Stimulated activated naive CD4-positive, alpha-beta T cell (primary cell): ENCODE measurements around the gene BDKRB1.

Source experiments
- DNase-seq, 6 experiments: peaks; one replicate each; lab custom pipeline; 2025; lab: John Stamatoyannopoulos, UW

BDKRB1 gene

DNA sequence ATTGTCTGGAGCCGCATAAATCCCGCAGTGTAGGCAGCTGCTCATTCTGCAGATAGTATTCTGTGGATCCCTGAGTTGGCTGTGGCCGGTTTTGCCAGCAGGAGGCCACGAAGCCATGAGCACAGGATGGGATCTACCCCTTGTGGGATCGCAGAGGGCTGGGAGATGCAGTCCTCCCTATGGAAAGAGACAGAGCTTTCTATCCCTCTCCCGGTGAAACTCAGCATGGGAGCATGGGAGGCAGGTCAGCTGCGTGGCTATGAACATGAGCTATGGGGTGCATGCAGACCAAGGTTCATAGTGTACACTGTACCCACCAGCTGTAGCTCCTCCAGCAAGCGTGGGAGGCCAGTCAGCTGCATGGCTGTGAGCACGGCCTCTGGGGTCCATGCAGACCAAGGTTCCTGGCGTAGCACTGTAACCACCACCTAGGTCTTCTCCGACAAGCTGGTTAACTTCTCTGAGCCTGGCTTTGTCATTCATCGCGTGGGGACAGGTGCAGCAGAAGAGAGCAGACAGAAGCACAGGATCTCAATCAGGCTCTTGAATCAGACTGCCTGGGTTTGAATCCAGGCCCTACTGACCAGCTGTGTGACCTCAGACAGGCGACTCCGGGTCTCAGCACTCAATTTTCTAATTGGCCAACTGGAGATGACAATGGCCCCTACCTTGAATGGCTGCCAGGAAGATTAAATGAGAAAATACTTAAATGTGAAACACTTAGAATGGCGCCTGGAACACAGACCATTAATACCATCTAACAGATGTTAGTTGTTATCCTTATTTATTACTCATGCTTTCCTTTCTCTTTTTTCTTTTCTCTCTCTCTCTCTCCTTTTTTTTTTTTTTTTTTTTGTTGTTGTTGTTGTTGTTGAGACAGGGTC lies 6.0 kb downstream of the BDKRB1 start:
- no peak for DNase-seq

DNA sequence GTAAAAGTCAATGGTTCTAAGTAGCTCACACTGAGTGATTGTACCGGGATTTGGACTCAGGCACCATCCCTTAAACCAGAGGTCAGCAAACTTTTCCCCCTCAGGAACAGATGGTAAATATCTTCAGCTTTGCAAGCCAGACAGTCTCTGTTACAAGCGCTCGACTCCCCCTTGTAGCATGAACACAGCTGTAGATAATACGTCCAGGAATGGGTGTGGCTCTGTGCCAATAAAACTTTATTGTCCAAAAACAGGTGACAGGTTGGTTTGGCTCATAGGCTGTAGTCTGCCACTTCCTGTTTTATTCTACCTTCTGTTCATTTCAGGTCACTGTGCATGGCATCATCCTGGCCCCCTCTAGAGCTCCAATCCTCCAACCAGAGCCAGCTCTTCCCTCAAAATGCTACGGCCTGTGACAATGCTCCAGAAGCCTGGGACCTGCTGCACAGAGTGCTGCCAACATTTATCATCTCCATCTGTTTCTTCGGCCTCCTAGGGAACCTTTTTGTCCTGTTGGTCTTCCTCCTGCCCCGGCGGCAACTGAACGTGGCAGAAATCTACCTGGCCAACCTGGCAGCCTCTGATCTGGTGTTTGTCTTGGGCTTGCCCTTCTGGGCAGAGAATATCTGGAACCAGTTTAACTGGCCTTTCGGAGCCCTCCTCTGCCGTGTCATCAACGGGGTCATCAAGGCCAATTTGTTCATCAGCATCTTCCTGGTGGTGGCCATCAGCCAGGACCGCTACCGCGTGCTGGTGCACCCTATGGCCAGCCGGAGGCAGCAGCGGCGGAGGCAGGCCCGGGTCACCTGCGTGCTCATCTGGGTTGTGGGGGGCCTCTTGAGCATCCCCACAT lies 7.6 kb downstream of the BDKRB1 start:
- DNase-seq: no peak

DNA sequence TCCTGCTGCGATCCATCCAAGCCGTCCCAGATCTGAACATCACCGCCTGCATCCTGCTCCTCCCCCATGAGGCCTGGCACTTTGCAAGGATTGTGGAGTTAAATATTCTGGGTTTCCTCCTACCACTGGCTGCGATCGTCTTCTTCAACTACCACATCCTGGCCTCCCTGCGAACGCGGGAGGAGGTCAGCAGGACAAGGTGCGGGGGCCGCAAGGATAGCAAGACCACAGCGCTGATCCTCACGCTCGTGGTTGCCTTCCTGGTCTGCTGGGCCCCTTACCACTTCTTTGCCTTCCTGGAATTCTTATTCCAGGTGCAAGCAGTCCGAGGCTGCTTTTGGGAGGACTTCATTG lies 8.2 kb downstream of the BDKRB1 start:
- DNase-seq: no peak

DNA sequence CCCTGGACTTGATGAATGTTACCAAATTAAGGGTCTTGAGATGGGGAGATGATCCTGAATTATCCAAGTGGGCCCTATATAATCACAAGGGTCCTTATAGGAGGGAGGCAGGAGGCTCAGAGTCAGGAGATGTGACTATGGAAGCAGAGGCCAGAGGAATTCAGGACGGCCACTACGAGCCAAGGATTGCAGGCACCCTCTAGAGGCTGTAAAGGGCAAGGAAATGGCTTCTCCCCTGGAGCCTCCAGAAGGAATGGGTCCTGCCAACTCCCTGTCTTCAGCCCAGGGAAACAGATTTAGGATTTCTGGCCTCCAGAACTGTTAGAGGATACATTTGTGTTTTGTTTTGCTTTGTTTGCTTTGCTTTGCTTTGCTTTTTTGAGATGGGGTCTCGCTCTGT lies 8.8 kb downstream of the BDKRB1 start:
- DNase-seq: no peak

DNA sequence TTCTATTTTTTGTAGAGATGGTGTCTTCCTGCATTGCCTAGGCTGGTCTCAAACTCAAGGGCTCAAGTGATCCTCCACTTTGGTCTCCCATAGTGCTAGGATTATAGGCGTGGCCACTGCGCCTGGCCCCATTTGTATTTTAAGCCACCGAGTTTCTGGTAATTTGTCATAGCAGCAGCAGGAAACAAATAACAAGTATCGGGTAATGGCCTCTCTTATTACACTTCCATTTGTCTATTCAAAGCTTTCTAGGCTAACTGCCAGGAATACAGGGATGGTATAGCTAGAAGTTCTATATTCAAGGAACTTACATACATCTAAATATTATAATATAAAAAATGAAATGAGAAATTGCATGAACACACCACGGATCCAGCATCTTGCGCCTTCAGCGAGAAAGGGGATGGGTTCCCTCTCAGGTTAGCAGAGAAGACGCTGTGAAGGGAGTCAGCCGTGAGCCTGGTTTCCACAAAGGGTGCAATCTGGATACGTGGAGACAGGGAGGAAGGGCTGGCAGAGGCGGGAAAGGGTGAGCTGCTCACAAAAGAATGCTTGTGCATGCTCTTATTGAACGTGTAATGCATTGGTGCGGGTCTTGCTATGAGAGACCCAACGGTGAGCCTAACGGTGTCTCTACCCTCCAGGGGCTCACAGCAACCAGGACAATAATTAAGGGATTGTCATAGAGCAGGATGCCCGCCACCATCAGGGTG lies 9.5 kb downstream of the BDKRB1 start:
- DNase-seq: no peak

DNA sequence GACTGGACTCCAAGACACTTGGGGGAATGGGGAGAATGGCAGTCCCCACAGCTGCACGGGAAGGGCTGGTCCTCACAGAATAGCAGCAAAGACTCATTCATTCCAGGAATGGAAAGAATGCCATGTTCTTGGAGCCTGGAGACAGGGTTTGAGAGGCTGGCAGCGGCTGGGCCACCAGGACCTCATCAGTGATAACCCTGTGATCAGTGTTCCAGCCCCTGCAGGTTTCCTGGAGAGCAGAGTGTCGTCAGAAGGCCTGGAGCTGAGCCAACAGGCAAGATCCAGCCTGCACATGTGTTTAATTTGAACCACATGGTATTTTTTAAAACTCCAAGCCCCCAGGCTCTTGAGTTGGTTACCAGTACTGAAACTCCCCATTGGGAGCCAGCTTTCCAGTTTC lies 11.3 kb downstream of the BDKRB1 start:
- no peak for DNase-seq

DNA sequence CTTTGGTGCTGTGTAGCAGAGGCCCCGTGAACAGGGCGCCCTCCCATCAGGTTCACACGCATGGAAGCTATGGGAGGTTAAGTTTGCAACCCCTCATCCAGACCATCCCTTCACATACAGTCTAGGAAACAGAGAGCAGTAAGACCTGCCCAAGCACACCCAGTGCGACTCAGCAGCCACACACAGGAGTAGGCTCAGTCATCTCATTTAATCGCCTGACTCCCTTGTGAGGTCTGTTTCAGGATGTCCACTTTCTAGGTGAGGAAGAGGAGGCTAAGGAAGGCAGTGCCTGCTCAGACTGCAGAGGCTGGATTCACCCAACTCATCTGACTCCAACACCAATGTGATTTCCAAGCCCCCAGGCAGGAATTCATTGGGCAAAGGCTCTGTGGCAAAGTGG lies 11.9 kb downstream of the BDKRB1 start:
- DNase-seq: no peak

DNA sequence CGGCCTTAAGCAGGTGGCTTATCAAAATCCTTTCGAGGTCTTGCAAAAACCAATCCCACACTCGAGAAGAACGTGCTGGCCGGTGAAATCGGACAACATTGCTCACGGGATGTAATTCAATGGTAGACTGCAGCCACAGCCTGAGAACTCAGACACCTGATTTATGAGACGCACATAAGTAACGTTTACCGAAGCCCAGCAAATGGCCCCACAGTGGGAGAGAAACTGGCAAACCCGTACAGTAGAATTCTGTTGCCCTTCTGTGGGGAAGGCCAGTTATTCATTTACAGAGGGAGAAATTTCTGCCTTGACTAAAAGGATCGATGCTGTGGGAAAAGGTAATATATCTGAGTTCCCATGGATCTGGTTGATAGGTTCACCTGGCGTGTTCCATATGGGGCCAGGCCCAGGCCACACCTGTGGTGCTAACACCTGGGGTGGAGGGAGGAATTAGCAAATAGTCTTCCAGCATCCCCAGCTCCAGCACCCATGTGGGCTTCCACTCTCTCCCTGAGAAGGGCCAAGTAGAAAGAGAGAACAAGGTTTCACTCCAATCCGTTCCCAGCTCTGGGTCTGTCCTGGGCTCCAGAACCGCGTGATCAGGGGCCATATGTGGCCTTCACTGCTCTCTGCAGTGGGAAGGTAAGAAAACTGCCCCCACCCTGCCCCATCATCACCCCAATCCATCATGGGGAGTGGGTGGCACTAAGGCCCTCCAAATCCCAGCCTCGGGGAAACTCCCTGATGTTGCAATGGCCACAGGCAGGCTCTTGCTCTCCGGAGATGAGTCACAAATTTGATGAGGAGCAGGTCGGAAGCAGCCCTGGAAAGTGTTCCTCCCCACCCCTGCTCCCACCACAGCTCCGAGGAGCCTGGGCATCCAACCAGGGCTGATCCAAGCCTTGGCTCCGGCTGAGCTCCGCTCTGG lies 12.7 kb downstream of the BDKRB1 start:
- no peak for DNase-seq

DNA sequence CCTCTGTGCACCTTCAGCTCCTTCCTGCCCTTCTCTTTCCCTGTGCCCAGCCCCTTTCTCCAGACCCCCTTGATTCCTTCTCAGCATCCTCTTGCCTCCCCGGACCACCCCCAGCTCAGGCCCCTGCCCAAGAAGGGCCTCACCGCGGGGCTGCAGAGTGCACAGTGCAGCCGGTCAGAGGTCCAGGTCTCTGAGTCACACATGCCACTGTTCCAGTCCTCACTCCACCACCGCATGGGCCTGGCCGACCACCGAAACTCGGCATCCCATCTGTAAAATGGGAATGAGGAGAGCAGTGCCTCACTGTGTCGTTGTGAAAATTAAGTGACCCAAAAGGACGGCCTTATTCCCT lies 13.3 kb downstream of the BDKRB1 start:
- no peak for DNase-seq

DNA sequence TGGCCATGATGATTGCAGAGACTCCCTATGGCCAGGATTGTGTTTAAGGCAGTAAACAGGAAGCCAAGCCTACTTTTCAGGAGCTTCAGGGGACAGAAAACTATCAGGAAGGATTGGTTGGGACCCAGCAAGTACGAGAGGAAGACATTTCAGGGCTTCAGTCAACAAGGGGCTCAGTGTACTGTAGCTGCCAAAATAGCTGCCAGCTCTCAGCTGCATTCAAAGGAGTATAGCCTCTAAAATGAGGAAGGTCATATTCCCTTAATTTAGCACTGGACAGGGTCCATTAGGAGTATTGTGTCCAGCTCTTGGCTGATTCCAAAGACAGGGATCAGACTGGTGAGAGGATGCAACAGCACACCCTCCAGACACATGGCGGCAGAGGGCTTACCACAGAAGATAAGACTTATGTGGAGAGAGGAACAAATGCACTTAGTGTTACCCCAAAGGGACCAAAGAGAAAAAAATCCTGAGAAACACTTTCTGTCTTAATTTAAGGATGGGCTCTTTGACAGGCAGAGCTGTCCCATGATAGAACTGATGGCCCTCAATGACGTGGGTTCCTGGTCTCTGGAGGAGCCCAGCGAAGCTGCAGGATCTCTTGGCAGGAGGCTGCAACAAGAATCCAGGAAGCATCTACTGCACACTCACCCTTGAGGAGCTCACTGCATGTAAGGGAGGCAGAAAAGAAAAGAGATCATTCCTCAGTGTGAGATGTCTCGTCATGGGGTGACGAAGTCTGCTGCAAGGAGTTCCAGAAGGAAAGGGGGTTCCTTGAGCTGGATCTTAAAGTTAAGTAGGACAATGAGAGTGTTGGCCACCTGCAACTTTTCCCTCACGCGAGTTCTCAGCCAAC lies 14.8 kb downstream of the BDKRB1 start:
- DNase-seq: no peak

DNA sequence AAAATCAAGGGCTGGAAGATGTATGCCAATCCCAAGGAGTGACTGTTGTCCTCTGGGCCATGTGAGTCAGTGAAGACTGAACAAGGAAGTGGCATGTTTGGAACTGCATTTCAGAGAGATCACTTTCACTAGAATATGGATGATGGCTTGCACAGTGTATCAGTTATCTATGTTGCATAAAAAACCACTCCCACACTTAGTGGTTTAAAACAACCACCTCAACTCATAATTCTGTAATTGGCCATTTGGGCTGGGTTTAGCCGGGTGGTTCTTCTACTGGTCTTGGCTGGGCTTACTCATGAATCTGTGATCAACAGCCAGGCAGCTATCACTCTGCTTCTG lies 15.4 kb downstream of the BDKRB1 start:
- DNase-seq: no peak

DNA sequence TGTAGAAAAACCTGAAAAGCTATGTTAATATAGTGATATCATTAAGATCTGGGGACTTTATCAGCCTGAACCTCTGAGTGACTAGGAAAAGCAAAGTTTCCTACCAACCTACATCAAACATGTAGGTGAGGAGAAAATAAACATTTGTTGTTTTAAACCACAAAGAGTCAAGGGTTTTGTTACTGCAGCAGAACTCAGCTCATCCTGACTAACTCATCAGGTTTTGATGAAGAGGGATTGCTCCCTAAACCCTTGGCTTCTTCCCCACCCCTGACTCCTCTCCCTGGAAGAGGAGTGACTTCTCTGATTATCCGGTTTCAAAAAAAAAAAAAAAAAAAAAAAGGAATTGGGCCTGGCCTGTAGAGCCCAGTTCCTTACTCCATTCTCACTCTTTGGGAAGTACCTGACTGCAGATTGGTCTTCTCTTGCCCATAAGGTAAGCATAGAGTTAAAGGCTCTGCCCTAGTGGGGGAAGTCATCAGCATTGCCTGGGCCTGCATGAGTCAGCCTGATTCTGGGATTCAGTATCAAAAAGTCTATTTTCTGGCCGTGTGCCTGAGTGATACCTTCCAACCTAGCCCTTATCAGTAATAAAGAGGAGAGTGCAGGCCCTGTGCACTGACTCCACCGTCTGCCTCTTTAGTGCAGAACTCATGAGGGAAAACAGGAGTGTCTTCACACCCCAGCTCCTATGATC lies 16.9 kb downstream of the BDKRB1 start:
- no peak for DNase-seq

DNA sequence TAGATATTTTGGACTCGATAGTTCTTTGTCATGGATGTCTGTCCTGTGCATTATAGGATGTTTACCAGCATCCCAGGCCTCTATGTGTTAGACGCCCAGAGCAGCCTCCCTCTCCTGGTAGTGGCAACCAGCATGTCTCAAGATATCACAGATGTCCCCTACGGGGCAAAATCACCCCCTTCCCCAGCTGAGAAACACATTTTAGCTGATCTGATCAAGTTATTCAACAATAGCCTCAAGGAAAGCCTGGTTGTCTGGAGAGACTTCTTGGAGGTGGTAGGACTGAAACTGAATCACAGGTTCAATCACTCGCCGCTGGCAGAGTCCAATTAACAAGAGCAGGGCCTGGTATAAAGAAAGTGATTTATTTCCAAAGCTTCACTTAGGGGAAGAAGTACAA lies 17.6 kb downstream of the BDKRB1 start:
- DNase-seq: no peak

DNA sequence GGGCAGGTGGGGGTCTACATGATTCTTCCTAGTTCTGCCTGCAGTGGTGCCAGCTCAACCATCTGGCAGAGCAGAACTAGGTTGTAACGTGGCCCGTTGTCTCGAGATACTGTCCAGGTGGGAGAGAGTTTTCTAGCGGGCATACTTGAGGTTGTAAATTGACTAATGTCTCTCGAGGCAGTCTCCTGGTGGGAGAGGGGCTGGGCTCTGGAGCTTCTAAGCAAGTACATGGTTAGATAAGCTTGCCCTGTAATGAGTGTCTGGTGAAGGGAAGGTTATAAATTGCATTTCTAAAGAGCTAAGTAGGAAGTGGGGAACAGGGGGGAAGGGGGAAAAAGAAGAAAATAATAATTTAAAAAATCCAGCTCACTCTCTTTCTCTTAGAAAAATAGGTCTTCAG lies 18.1 kb downstream of the BDKRB1 start:
- no peak for DNase-seq

DNA sequence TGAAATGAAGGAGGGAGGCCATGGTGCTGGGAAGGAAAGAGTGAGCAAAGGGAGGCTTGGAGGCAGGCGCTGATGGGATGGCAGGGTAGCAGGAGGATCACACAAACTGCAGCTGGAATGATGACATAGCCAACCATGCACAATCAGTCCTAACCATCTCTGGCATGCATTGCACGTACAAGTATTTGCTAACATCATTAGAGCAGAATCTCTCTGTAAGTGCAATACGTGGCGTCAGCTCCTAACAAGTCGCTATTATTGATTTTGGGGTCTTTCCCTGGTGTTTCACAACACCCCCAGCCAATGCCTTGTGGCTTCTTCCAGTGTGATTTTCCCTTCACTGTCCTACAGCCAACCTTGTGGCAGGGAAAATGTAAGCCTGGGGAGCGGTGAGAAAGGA lies 18.5 kb downstream of the BDKRB1 start:
- DNase-seq: no peak

DNA sequence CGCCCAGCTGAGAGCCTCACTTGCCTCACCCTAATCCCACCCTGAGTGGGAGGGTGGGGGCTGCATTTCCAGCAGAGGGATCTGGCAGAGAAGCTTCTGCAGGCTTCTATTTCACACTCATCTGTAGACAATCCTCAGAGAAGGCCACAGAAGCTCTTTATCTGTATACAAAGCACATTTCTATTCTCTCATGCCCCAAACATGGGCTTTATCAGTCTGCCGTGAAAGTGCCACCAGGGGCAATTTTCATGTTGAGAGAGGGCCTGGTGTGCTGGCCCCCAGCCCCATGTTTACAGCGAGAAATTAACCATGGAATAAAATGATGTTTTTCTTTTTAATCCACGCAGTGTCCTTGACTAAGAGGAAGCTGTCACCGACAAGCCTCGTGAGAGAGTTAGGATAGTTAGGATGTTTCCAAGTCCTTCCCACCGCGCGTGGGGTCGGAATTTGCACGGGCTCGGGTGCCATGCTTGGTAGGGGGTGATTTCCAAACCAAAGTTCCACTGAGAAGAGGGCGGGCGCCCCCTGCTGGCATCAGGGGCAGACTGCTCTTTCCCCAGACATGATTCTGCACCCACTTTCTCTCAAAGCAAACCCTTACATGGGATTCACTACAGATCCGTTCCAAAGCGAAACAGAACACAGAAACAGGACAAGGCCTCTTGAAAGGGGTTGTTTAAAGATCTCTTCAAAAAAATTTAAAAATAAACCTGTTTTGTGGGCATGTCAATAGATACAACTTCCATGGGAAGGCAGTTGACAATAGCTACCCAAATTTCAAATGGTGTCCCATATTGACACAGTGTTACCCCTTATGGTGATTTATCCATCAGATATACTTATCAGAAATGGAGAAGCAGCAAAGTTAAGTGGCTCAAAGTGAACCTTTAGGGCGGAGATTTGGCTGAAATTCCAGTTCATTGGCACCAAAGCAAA lies 19.4 kb downstream of the BDKRB1 start:
- DNase-seq: peak; percentile 38 to 78 (median 68)

DNA sequence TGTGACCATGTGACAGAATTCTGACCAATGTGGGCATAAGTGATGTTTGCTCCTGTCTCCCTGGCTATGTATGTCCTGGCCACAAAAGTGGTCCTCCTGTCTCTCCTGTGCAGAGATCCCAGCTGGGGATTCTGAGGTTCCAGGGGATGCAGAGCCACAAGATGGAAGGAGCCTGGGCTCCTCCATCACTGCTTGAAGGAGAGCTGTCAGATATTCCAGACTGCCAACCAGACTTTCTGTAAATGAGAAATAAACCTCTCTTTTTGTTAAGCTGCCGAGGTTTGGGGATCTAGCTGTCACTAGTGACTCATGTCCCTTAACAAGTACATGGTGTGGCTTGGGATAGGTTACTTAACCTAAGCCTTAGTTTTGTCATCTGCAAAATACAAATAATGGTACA lies 21.9 kb downstream of the BDKRB1 start:
- DNase-seq: no peak

DNA sequence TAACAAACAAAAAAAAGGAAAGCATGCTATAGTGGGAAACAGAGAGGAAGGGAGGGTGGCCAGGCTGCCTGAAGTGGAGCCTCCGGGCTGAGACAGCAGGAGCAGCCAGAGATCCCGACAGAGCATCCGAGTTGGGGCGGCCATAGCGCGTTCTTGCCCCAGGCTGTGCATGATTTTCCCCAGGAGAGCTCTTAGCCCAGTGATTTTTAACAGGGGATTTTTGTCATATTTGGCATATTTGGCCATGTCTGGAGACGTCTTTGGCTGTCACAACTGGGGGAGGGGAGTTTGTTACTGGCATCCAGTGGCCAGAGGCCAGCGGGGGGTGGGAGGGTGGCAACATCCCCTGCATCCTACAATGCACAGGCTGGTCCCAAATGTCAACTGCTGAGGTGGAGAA lies 23.6 kb downstream of the BDKRB1 start:
- DNase-seq: no peak

DNA sequence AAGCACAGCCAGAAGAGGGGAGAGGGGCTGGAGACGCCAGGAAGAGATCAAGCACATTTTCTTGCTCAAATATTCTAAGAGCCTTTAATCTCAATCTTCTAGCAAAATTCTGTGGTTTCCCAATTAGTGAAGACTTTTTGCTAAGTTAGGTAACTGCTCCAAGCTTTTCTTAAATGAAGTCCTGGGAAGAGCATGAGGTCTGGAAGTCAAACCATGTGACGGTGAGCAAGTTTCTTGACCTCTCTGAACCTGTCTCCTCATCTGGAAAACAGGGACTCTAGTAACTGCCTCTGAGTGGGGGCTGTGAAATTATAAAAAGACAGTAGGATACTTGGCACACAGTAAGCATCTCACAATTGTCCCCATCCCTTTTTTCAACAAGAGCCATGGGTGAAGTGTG lies 24.1 kb downstream of the BDKRB1 start:
- no peak for DNase-seq
